ENCODE results near the gene PRND. TPM values are rescaled to one million over a fixed set of nuclear protein-coding genes. Genes with fewer than 3 reads are reported as not detected.

PRND gene
- total and polyA plus RNA-seq, 2 donors (not counting 3 experiments of a cell fraction or from before 2014, with no cell fraction given) = 0.18 TPM; not detected in 1

DNA sequence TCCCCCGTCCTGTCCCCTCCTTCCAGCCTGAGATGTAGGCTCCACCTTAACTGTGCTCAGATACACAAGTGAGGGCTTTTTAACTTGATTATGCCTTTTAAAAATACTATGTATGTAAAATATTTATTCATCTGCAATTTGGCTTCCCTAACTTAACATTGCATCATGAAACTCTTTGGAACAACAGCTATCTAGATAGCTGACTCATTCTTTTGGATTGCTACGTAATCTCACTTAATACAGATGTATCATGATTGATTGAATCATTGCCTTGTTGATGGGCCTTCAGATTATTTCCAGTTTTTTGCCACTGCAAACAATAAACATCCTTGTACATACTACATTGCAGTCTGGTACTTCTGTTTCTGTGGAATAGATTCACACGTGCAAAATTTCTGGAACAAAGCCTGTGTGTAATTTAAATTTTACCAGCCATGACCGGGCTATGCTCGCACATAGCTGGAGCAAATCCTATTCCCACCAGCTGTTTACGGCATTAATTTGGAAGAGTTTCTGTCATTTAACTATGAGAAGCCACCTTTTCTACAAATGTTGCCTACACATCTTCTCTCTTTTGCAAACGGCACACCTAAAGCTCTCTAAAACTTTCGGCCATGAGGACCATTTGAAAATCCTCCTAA, 6.5 kb downstream of the PRND start:
- Histone ChIP-seq H3K4me2 (ENCODE audit: insufficient read depth, low read length) (no peak overlapping the region), H4K20me1 (replicated peaks; ENCODE audit: control insufficient read depth, extremely low read depth, insufficient read depth, low read length) (no peaks in the 10 kb centered on the region), H3K36me3 (ENCODE audit: control insufficient read depth in 2 of 2, extremely low read depth in 1 of 2, insufficient read depth in 2 of 2, low read length in 2 of 2) (no peaks in the 10 kb centered on the region), H2AFZ (ENCODE audit: low read depth, low read length) (no peak overlapping the region), H3K9ac (replicated peaks; ENCODE audit: extremely low read depth, insufficient read depth, low read length) (no peak overlapping the region), H3K27ac (ENCODE audit: insufficient read depth, low read depth, low read length) (no peak overlapping the region), H3K79me2 (ENCODE audit: control insufficient read depth, insufficient read depth, low read length) (no peaks in the 10 kb centered on the region), H3K9me1 (replicated peaks; ENCODE audit: control insufficient read depth, extremely low read depth, insufficient read depth, low read length) (no peaks in the 10 kb centered on the region), H3K4me1 (ENCODE audit: control insufficient read depth, extremely low read depth, insufficient read depth, low read length) (peaks cover 8% of the 10 kb centered on the region), H3K9me3 (replicated peaks; ENCODE audit: control insufficient read depth, insufficient read depth, low read length) (no peaks in the 10 kb centered on the region), H3K4me3 (replicated peaks in 1 of 3; ENCODE audit: insufficient read depth in 1 of 3, low read depth in 1 of 3, low read length in 3 of 3) (no peak overlapping the region), H3K27me3 (ENCODE audit: control insufficient read depth in 2 of 2, insufficient read depth in 2 of 2, low read length in 2 of 2) (peaks cover 7 to 14% of the 10 kb centered on the region in 2 experiments)
- intact Hi-C loops (cut with micrococcal nuclease) (no loop called here), dilution Hi-C loops (cut with MboI; ENCODE audit: extremely low pct_ligation_motif_present, low sequenced_read_pairs) (no loop called here)
- FAIRE-seq (no peak), DNase-seq (ENCODE audit: low read depth, low spot score) (no peak)
- TF ChIP-seq, protein P1, sequence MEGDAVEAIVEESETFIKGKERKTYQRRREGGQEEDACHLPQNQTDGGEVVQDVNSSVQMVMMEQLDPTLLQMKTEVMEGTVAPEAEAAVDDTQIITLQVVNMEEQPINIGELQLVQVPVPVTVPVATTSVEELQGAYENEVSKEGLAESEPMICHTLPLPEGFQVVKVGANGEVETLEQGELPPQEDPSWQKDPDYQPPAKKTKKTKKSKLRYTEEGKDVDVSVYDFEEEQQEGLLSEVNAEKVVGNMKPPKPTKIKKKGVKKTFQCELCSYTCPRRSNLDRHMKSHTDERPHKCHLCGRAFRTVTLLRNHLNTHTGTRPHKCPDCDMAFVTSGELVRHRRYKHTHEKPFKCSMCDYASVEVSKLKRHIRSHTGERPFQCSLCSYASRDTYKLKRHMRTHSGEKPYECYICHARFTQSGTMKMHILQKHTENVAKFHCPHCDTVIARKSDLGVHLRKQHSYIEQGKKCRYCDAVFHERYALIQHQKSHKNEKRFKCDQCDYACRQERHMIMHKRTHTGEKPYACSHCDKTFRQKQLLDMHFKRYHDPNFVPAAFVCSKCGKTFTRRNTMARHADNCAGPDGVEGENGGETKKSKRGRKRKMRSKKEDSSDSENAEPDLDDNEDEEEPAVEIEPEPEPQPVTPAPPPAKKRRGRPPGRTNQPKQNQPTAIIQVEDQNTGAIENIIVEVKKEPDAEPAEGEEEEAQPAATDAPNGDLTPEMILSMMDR (IDR thresholded peaks at IDR 0.05; ENCODE audit: extremely low read depth in 1 of 2, insufficient read depth in 1 of 2, low read depth in 1 of 2, low read length in 2 of 2) = no peak
- ChIA-PET POLR2A (no interaction called here), CTCF (interaction anchor here (0.5 to 1.5 kb wide), 2 partner anchors 115 to 203 kb away, joined by 3 to 5 read pairs; no protein-coding TSS in a partner anchor)
- BruUV-seq (replicated peaks) = no TSS peak

DNA sequence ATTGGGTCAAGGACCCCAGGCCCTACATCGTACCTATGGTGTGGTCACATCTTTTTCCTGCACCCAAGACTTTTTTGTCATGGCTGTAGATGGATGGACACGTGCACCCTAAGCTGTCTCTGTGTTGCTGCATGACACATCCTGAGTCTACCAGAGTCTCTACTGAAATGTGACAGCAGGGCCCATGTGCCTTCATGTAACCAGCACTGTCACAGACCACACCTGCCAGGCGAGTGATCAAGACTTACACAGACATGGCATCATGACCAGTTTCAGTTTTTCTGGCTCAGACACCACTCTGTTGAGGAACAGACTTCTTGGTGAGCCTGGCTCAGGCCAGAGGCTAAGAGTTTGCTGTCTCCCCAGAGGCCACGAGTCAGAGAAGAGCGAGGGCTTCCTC, 7.6 kb downstream of the PRND start:
- H3K27ac ChIP-seq (ENCODE audit: insufficient read depth, low read depth, low read length) = no peak overlapping the region
- H3K9me3 ChIP-seq (replicated peaks; ENCODE audit: control insufficient read depth, insufficient read depth, low read length) = no peaks in the 10 kb centered on the region
- no peak overlapping the region for H2AFZ ChIP-seq (ENCODE audit: low read depth, low read length)
- no peaks in the 10 kb centered on the region for H3K9me1 ChIP-seq (replicated peaks; ENCODE audit: control insufficient read depth, extremely low read depth, insufficient read depth, low read length)
- no peak overlapping the region for H3K4me2 ChIP-seq (ENCODE audit: insufficient read depth, low read length)
- no peaks in the 10 kb centered on the region for H3K36me3 ChIP-seq (ENCODE audit: control insufficient read depth in 2 of 2, extremely low read depth in 1 of 2, insufficient read depth in 2 of 2, low read length in 2 of 2)
- no TSS peak for BruUV-seq (replicated peaks)
- intact Hi-C loops (cut with micrococcal nuclease) = no loop called here
- TF ChIP-seq, protein P1 (IDR thresholded peaks at IDR 0.05; ENCODE audit: extremely low read depth in 1 of 2, insufficient read depth in 1 of 2, low read depth in 1 of 2, low read length in 2 of 2) = no peak
- TF ChIP-seq POLR2A (IDR thresholded peaks at IDR 0.05; ENCODE audit: low read depth, low read length) (no peak), EZH2 (IDR thresholded peaks at IDR 0.05; ENCODE audit: borderline replicate concordance, low read depth, low read length, severe bottlenecking) (no peak), MYC (IDR thresholded peaks at IDR 0.05; ENCODE audit: low read depth, low read length) (no peak), JUN (IDR thresholded peaks at IDR 0.05; ENCODE audit: borderline replicate concordance, insufficient read depth, insufficient read length, low read depth) (no peak), FOS (IDR thresholded peaks at IDR 0.05; ENCODE audit: borderline replicate concordance, insufficient read depth, low read length) (no peak), POLR2AphosphoS5 (IDR thresholded peaks at IDR 0.05; ENCODE audit: insufficient read depth, low read depth, low read length) (no peak), GATA2 (IDR thresholded peaks at IDR 0.05; ENCODE audit: insufficient read depth, insufficient read length, low read depth, low read length) (no peak)
- TF ChIP-seq, protein P2, sequence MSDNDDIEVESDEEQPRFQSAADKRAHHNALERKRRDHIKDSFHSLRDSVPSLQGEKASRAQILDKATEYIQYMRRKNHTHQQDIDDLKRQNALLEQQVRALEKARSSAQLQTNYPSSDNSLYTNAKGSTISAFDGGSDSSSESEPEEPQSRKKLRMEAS (IDR thresholded peaks at IDR 0.05; ENCODE audit: insufficient read depth, insufficient read length) = no peak
- dilution Hi-C loops (cut with MboI; ENCODE audit: extremely low pct_ligation_motif_present, low sequenced_read_pairs) = no loop called here
- no peaks in the 10 kb centered on the region for H3K79me2 ChIP-seq (ENCODE audit: control insufficient read depth, insufficient read depth, low read length)
- ChIA-PET POLR2A (no interaction called here), CTCF (no interaction called here)
- peaks cover 12 to 16% of the 10 kb centered on the region in 2 experiments for H3K27me3 ChIP-seq (ENCODE audit: control insufficient read depth in 2 of 2, insufficient read depth in 2 of 2, low read length in 2 of 2)
- FAIRE-seq = no peak
- no peak overlapping the region for H3K9ac ChIP-seq (replicated peaks; ENCODE audit: extremely low read depth, insufficient read depth, low read length)
- no peaks in the 10 kb centered on the region for H4K20me1 ChIP-seq (replicated peaks; ENCODE audit: control insufficient read depth, extremely low read depth, insufficient read depth, low read length)
- H3K4me3 ChIP-seq (replicated peaks in 1 of 3; ENCODE audit: insufficient read depth in 1 of 3, low read depth in 1 of 3, low read length in 3 of 3) = no peak overlapping the region
- no peak for DNase-seq (ENCODE audit: low read depth, low spot score)
- peaks cover 8% of the 10 kb centered on the region for H3K4me1 ChIP-seq (ENCODE audit: control insufficient read depth, extremely low read depth, insufficient read depth, low read length)

Measured in endothelial cell of umbilical vein (primary cell).